Endothelial cell of hepatic sinusoid (primary cell): Measurements from ENCODE around the gene PRMT2.

ENCODE experiments used
- in situ Hi-C: cut with HindIII; loops from 2 replicates; pipeline ENCODE4 v1.10.0; 2017; ENCODE audit warnings: low sequenced_read_pairs

PRMT2 gene

GRCh38 chr21:46635324-46636180 lies at the start of gene PRMT2:
Gene PRMT2 (plus strand): TSS chr21:46635674. CDS start chr21:46636952, 1,278 bp downstream.
- in situ Hi-C loops: no loop called here

- in situ Hi-C loops: no loop called here
These were observed 41.2 kb upstream of the PRMT2 start for GRCh38 chr21:46594276-46594675.

GRCh38 chr21:46596201-46596600 lies 39.3 kb upstream of the PRMT2 start:
- in situ Hi-C loops: no loop called here

GRCh38 chr21:46597031-46597430 lies 38.4 kb upstream of the PRMT2 start:
- in situ Hi-C loops: no loop called here

GRCh38 chr21:46597896-46598343 lies 37.6 kb upstream of the PRMT2 start:
- in situ Hi-C loops: no loop called here

GRCh38 chr21:46598581-46599572 lies 36.6 kb upstream of the PRMT2 start:
- in situ Hi-C loops: no loop called here

GRCh38 chr21:46600305-46600704 lies 35.2 kb upstream of the PRMT2 start:
- in situ Hi-C loops: no loop called here

GRCh38 chr21:46600978-46601377 lies 34.5 kb upstream of the PRMT2 start:
- in situ Hi-C loops: no loop called here

GRCh38 chr21:46603228-46603627 lies 32.2 kb upstream of the PRMT2 start:
- in situ Hi-C loops: no loop called here

GRCh38 chr21:46604329-46604974 lies 31.0 kb upstream of the PRMT2 start:
- in situ Hi-C loops: no loop called here

GRCh38 chr21:46604975-46605766 lies 30.3 kb upstream of the PRMT2 start, which contains the start of gene S100B:
Gene S100B (minus strand): TSS chr21:46605082. CDS start chr21:46602415, 2,667 bp downstream.
- in situ Hi-C loops: no loop called here

GRCh38 chr21:46605767-46606426 lies 29.6 kb upstream of the PRMT2 start:
- in situ Hi-C loops: no loop called here

- in situ Hi-C loops: no loop called here
These were observed 29.1 kb upstream of the PRMT2 start for GRCh38 chr21:46606427-46606813.

GRCh38 chr21:46607636-46608035 lies 27.8 kb upstream of the PRMT2 start:
- in situ Hi-C loops: no loop called here

- in situ Hi-C loops: no loop called here
These were observed 26.8 kb upstream of the PRMT2 start for GRCh38 chr21:46608672-46609111.

- in situ Hi-C loops: no loop called here
These were observed 25.3 kb upstream of the PRMT2 start for GRCh38 chr21:46610018-46610701.

- in situ Hi-C loops: no loop called here
These were observed 22.1 kb upstream of the PRMT2 start for GRCh38 chr21:46613391-46613790.

- in situ Hi-C loops: no loop called here
These were observed 19.4 kb upstream of the PRMT2 start for GRCh38 chr21:46616050-46616449.

GRCh38 chr21:46616656-46617055 lies 18.8 kb upstream of the PRMT2 start:
- in situ Hi-C loops: no loop called here
